Measurements from ENCODE around the gene RNF220.

DNA sequence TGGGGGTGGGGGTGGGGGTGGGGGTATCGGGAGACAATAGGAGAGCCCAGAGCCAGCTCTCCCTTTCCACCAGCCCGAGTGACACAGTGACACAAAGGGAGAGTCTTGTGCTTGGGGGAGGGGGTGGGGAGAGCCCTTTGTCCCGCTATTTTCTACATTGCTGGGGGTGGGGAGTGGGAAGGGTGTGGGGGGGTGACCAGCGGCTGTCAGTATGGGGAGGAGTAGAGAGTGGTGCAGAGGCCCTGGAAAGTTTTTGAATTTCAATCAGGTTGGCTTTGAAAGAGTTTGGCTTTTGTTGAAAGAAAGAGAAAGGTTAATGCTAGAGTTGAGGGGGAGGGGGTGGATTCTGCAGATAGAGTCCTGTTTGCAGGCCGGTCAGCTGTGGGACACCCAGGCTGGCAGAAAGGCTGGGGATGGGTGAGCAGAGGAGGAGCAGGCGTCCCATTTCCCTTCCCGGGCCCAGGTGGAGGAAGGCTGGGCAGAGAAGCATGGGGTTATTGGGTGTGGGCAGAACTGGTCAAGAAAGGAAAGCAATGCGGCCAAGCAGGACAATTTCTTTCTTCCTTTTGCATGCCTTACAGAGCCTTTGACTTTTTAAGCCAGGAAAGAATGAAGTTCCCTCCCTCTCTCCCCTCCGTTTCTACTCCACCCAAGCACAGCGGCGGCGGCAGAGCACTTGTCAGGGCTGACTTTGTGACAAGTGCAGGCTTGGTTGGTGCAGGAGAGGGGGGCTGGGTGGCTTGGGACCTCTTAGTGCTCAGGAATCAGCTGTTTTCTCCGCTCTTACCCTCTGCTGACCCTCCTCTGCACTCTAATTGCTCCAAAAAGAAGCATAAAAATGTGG is 96.2 kb downstream of the RNF220 start:
- TF ChIP-seq, protein P1, sequence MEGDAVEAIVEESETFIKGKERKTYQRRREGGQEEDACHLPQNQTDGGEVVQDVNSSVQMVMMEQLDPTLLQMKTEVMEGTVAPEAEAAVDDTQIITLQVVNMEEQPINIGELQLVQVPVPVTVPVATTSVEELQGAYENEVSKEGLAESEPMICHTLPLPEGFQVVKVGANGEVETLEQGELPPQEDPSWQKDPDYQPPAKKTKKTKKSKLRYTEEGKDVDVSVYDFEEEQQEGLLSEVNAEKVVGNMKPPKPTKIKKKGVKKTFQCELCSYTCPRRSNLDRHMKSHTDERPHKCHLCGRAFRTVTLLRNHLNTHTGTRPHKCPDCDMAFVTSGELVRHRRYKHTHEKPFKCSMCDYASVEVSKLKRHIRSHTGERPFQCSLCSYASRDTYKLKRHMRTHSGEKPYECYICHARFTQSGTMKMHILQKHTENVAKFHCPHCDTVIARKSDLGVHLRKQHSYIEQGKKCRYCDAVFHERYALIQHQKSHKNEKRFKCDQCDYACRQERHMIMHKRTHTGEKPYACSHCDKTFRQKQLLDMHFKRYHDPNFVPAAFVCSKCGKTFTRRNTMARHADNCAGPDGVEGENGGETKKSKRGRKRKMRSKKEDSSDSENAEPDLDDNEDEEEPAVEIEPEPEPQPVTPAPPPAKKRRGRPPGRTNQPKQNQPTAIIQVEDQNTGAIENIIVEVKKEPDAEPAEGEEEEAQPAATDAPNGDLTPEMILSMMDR (IDR thresholded peaks at IDR 0.05) = no peak
- TF ChIP-seq ZNF121 (CRISPR knock-in tag; IDR thresholded peaks at IDR 0.05) = no peak
- TF ChIP-seq, protein P2, sequence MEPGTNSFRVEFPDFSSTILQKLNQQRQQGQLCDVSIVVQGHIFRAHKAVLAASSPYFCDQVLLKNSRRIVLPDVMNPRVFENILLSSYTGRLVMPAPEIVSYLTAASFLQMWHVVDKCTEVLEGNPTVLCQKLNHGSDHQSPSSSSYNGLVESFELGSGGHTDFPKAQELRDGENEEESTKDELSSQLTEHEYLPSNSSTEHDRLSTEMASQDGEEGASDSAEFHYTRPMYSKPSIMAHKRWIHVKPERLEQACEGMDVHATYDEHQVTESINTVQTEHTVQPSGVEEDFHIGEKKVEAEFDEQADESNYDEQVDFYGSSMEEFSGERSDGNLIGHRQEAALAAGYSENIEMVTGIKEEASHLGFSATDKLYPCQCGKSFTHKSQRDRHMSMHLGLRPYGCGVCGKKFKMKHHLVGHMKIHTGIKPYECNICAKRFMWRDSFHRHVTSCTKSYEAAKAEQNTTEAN (CRISPR knock-in tag; IDR thresholded peaks at IDR 0.05) = no peak
- TF ChIP-seq ESRRA (CRISPR knock-in tag; IDR thresholded peaks at IDR 0.05; ENCODE audit: borderline replicate concordance) = no peak
- TF ChIP-seq JUN (CRISPR knock-in tag; IDR thresholded peaks at IDR 0.05) = no peak
- TF ChIP-seq, protein P3, sequence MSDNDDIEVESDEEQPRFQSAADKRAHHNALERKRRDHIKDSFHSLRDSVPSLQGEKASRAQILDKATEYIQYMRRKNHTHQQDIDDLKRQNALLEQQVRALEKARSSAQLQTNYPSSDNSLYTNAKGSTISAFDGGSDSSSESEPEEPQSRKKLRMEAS (CRISPR knock-in tag; IDR thresholded peaks at IDR 0.05) = no peak
- TF ChIP-seq, protein P4, sequence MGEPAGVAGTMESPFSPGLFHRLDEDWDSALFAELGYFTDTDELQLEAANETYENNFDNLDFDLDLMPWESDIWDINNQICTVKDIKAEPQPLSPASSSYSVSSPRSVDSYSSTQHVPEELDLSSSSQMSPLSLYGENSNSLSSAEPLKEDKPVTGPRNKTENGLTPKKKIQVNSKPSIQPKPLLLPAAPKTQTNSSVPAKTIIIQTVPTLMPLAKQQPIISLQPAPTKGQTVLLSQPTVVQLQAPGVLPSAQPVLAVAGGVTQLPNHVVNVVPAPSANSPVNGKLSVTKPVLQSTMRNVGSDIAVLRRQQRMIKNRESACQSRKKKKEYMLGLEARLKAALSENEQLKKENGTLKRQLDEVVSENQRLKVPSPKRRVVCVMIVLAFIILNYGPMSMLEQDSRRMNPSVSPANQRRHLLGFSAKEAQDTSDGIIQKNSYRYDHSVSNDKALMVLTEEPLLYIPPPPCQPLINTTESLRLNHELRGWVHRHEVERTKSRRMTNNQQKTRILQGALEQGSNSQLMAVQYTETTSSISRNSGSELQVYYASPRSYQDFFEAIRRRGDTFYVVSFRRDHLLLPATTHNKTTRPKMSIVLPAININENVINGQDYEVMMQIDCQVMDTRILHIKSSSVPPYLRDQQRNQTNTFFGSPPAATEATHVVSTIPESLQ (CRISPR knock-in tag; IDR thresholded peaks at IDR 0.05) = no peak
- TF ChIP-seq GTF2I (CRISPR knock-in tag; conservative IDR thresholded peaks at IDR 0.05) = no peak
- TF ChIP-seq, protein P5, sequence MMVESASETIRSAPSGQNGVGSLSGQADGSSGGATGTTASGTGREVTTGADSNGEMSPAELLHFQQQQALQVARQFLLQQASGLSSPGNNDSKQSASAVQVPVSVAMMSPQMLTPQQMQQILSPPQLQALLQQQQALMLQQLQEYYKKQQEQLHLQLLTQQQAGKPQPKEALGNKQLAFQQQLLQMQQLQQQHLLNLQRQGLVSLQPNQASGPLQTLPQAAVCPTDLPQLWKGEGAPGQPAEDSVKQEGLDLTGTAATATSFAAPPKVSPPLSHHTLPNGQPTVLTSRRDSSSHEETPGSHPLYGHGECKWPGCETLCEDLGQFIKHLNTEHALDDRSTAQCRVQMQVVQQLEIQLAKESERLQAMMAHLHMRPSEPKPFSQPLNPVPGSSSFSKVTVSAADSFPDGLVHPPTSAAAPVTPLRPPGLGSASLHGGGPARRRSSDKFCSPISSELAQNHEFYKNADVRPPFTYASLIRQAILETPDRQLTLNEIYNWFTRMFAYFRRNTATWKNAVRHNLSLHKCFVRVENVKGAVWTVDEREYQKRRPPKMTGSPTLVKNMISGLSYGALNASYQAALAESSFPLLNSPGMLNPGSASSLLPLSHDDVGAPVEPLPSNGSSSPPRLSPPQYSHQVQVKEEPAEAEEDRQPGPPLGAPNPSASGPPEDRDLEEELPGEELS (CRISPR knock-in tag; IDR thresholded peaks at IDR 0.05) = no peak
- TF ChIP-seq NFYB (CRISPR knock-in tag; conservative IDR thresholded peaks at IDR 0.05; ENCODE audit: low read depth) = no peak
- no peak for TF ChIP-seq GABPB1 (CRISPR knock-in tag; IDR thresholded peaks at IDR 0.05)

Data from WTC11 (cell line).